Duodenal mucosa (tissue), 2 donors: ENCODE data around the gene ST8SIA5.

Source experiments
- H3K27ac ChIP-seq: one replicate; pipeline ENCODE4 v1.7.0; 2013; ENCODE audit warnings: low read depth, low read length
- H3K27me3 ChIP-seq, 2 donors: one replicate each; pipeline ENCODE4 v1.7.0; 2013; ENCODE audit warnings: low read length in 2 of 2, control low read depth in 1 of 2; ENCODE audit not compliant: insufficient read depth in 2 of 2, control insufficient read depth in 1 of 2
- H3K36me3 ChIP-seq, 2 donors: one replicate each; pipeline ENCODE4 v1.7.0; 2013; ENCODE audit warnings: low read length in 2 of 2, control low read depth in 1 of 2; ENCODE audit not compliant: insufficient read depth in 2 of 2, control insufficient read depth in 1 of 2
- H3K4me1 ChIP-seq, 2 donors: one replicate each; pipeline ENCODE4 v1.7.0; 2013; ENCODE audit warnings: low read length in 2 of 2, control low read depth in 1 of 2; ENCODE audit not compliant: insufficient read depth in 2 of 2, control insufficient read depth in 1 of 2
- H3K4me3 ChIP-seq, 2 donors: one replicate each; pipeline ENCODE4 v1.7.0; 2013; ENCODE audit warnings: low read length in 2 of 2, low read depth in 1 of 2
- H3K9ac ChIP-seq, 2 donors: one replicate each; pipeline ENCODE4 v1.7.0; 2013; ENCODE audit warnings: low read length in 2 of 2, low read depth in 1 of 2
- H3K9me3 ChIP-seq, 2 donors: one replicate each; pipeline ENCODE4 v1.7.0; 2013; ENCODE audit warnings: low read length in 2 of 2, control low read depth in 1 of 2; ENCODE audit not compliant: control insufficient read depth in 1 of 2

Gene ST8SIA5

DNA sequence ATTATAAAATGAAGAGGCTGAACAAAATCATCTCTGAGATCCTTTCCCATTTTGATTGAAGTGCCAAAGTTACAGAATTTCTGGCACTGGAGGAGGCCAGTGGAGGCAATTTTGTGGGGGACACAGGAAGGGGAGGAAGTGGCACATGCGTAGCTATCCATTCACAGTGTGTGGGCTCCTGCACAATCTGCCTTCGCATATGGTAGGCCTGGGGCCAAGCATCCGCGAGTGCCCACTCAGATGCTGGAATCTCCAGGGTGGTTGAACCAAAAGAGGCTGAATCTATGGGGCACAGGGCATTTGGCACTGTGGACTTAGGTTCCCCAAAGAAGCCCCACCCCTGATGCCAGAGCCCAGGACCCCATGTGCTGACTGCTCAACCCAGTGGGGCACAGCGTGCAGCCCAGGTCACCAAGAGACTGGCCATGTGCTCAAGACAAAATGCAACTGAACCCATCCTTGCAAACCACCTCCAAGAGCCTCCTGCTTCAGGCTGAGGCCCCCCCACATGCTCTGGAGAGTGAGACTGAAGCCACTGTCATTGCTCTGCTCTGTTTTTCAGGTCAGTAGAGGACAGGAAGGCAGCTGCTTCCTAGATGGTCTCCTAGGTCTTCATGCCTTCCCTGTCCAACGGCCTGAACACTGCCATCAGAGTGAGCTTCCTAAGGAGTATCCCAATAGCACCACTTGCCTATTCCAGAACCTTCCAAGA is 28.5 kb downstream of the ST8SIA5 start:
- peaks cover 3 to 7% of the 10 kb centered on the region in 2 donors for H3K9me3 ChIP-seq
- no peak overlapping the region for H3K9ac ChIP-seq
- no peak overlapping the region for H3K27ac ChIP-seq
- H3K4me1 ChIP-seq = no peaks in the 10 kb centered on the region
- no peak overlapping the region for H3K4me3 ChIP-seq
- H3K27me3 ChIP-seq = no peaks in the 10 kb centered on the region
- no peaks in the 10 kb centered on the region for H3K36me3 ChIP-seq

- Histone ChIP-seq H3K9me3 (peaks cover 3 to 7% of the 10 kb centered on the region in 2 donors), H3K4me3 (no peak overlapping the region), H3K4me1 (no peaks in the 10 kb centered on the region), H3K27me3 (no peaks in the 10 kb centered on the region), H3K36me3 (no peaks in the 10 kb centered on the region), H3K27ac (no peak overlapping the region), H3K9ac (no peak overlapping the region)
Measured at GRCh38 chr18:46727177-46727576, 29.7 kb downstream of the ST8SIA5 start.

DNA sequence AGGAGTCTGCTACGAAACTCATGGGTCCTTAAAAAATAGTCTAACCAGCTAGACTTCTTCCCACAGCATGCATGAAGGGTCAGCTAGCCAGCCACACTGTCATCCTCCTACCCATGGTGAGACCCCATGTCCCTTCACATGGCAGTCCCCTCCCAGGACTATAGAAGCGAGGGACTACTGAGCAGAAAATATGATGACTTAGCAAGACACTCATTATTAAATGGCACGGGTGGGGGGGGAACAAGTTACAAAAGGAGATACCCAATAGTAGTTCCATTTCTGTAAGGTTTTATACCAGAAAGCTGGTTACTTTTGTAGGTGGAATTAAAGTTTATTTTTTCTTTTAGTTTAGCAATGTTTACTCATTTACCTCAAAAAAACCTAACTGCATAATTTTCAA is 31.5 kb downstream of the ST8SIA5 start:
- Histone ChIP-seq H3K9ac (no peak overlapping the region), H3K36me3 (no peaks in the 10 kb centered on the region), H3K4me1 (no peaks in the 10 kb centered on the region), H3K27ac (no peak overlapping the region), H3K9me3 (peaks cover 3 to 7% of the 10 kb centered on the region in 2 donors), H3K4me3 (no peak overlapping the region), H3K27me3 (no peaks in the 10 kb centered on the region)

DNA sequence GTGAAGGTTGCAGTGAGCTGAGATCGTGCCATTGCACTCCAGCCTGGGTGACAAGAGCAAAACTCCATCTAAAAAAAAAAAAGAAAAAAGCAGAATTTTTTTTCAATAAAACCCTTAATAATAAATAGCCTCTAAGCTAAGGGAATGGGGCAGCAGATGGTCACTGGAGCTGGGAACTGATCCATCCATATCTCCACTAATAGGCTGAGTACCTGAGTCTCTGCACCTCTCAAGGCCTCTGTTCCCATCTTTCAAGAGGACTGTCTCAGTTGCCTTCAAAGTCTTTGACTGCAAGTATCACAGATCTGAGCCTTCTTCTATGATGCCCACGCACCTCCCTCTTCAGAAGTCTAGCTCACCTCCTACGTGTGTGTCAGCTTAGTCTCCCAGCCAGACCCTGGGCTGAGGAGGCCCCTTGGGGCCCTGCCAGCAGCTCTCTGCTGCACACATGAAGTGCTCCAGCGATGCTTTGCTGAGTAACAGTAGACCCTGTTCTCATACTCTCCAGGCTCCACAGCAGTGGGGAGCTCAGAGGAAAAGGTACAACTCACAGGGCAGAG is 32.9 kb downstream of the ST8SIA5 start:
- no peaks in the 10 kb centered on the region for H3K4me1 ChIP-seq
- H3K27ac ChIP-seq = no peak overlapping the region
- no peak overlapping the region for H3K4me3 ChIP-seq
- no peak overlapping the region for H3K9ac ChIP-seq
- no peaks in the 10 kb centered on the region for H3K27me3 ChIP-seq
- H3K36me3 ChIP-seq = no peaks in the 10 kb centered on the region
- no peaks in the 10 kb centered on the region for H3K9me3 ChIP-seq

- H3K27me3 ChIP-seq = no peaks in the 10 kb centered on the region
- H3K27ac ChIP-seq = no peak overlapping the region
Measured at GRCh38 chr18:46722051-46722450, 34.8 kb downstream of the ST8SIA5 start.

DNA sequence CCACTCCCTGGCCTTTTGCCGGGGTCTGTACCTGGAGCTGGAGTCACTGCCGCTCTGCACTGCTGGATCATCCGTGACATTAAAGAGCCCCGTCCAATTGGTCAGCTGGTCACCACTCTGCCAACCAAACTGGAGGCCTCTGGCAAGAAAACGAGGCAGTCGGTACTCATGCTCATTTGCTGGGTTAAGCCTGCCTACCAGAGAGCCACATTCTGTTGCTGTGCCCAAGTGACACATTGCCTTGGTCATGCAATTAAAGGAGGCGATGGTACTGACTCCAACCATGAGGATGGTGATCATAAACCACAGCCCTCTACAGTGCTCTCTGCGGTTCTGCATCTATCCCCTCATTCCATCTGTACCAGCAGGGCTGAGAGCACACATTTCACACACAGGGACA is 35.5 kb downstream of the ST8SIA5 start:
- no peaks in the 10 kb centered on the region for H3K9me3 ChIP-seq
- no peak overlapping the region for H3K27ac ChIP-seq
- H3K4me1 ChIP-seq = no peaks in the 10 kb centered on the region
- no peak overlapping the region for H3K4me3 ChIP-seq
- no peaks in the 10 kb centered on the region for H3K27me3 ChIP-seq
- H3K36me3 ChIP-seq = no peaks in the 10 kb centered on the region
- H3K9ac ChIP-seq = no peak overlapping the region

More at GRCh38 chr18:46722051-46722450, 34.8 kb downstream of the ST8SIA5 start:
- H3K4me1 ChIP-seq = no peaks in the 10 kb centered on the region
- no peaks in the 10 kb centered on the region for H3K9me3 ChIP-seq
- H3K36me3 ChIP-seq = no peaks in the 10 kb centered on the region
- H3K9ac ChIP-seq = no peak overlapping the region
- H3K4me3 ChIP-seq = no peak overlapping the region

- Histone ChIP-seq H3K27ac (no peak overlapping the region), H3K4me3 (no peak overlapping the region), H3K9ac (no peak overlapping the region), H3K36me3 (no peaks in the 10 kb centered on the region), H3K9me3 (no peaks in the 10 kb centered on the region), H3K4me1 (no peaks in the 10 kb centered on the region), H3K27me3 (no peaks in the 10 kb centered on the region)
Measured at GRCh38 chr18:46720521-46720920, 36.3 kb downstream of the ST8SIA5 start.

DNA sequence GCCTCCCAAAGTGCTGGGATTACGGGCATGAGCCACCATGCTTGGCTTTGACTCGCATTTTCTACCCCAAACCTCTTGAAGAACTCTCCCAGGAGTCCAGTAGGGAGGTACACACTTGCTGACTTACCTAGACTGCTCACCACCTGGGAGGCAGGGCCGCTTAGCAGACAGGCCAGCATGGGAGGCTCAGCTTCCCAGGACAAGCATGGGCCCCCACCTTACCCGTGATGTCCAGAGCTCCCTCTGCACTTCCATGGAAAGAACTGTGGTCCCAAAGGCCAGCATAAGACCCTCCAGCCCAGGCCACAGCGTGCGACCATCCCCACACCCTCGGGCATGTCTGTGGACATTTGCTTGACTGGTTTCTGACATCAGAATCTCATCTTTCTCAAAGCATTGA is 36.8 kb downstream of the ST8SIA5 start:
- Histone ChIP-seq H3K4me3 (no peak overlapping the region), H3K9ac (no peak overlapping the region), H3K36me3 (no peaks in the 10 kb centered on the region), H3K27me3 (no peaks in the 10 kb centered on the region), H3K9me3 (no peaks in the 10 kb centered on the region), H3K27ac (no peak overlapping the region), H3K4me1 (no peaks in the 10 kb centered on the region)

DNA sequence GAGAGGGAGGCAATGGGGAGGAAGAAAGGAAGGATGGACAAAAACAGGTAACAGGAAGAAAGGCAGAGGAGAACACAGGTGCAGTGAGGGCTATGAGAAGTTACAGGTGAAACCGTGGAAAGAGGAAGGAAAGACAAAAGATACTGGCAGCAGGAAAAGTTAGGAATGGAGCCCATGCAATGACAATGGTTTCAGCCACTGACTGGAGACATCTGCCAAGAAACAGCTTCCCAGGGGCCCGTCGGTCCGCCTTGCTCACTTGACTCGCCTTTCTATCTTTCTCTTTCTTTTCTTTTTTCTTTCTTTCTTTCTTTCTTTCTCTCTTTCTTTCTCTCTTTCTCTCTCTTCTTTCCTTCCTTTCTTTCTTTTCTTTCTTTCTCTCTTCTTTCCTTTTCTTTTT is 37.5 kb downstream of the ST8SIA5 start:
- Histone ChIP-seq H3K4me1 (no peaks in the 10 kb centered on the region), H3K36me3 (no peaks in the 10 kb centered on the region), H3K4me3 (no peak overlapping the region), H3K9me3 (no peaks in the 10 kb centered on the region), H3K27me3 (no peaks in the 10 kb centered on the region), H3K27ac (no peak overlapping the region), H3K9ac (no peak overlapping the region)

GRCh38 chr18:46718501-46719341 is 38.1 kb downstream of the ST8SIA5 start:
- no peak overlapping the region for H3K4me3 ChIP-seq
- H3K27ac ChIP-seq = no peak overlapping the region
- H3K4me1 ChIP-seq = no peaks in the 10 kb centered on the region
- no peaks in the 10 kb centered on the region for H3K27me3 ChIP-seq
- no peaks in the 10 kb centered on the region for H3K36me3 ChIP-seq
- H3K9me3 ChIP-seq = no peaks in the 10 kb centered on the region
- no peak overlapping the region for H3K9ac ChIP-seq
